Activated CD4-positive, alpha-beta T cell treated with anti-CD3 and anti-CD28 coated beads, Interleukin-2, amount 50 U/mL, for 16 hours (primary cell): Measurements from ENCODE around the gene C2CD4C.

Source experiments
- DNase-seq: peaks from one replicate; pipeline ENCODE4 v3.0.0-alpha.2; 2020

Gene C2CD4C

GRCh38 chr19:379796-380195 lies 29.2 kb downstream of the C2CD4C start:
- no peak for DNase-seq

DNA sequence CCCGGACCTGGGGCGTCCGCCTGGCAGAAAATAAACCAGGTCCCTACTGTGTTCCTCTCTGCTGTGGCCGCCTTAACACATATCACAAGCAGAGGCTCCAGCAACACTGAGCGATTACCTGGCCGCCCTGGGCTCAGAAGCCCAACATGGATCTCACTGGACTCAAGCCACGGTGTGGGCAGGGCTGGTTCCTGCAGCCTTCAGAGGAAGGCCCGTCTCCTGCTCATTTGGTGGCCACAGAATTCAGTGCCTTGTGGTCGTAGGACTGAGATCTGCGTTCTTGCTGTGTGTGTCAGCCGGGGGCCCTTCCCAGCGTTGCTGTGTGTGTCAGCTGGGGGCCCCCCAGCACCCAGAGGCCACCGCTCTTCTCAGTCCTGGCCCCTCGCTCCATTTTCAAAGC lies 30.2 kb downstream of the C2CD4C start:
- DNase-seq = no peak

GRCh38 chr19:377801-378581 lies 31.0 kb downstream of the C2CD4C start:
- DNase-seq = no peak

DNA sequence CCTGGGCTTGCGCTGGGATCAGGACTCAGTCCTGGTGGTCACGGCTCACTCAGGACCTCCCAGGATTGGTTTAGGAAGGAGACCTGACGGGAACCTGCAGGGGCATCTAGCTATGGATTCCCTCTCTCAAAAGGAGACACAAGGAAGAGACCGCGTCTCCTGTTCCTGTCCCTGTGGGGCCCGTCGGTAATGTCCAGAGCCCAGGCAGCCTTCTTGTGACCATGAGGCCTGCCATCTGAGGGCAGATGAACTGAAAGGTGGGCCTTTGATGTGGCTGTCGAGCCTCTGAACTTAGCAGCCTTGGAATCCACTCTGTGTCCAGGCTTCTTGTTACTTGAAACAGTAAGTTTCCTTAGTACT lies 32.9 kb downstream of the C2CD4C start:
- no peak for DNase-seq

DNA sequence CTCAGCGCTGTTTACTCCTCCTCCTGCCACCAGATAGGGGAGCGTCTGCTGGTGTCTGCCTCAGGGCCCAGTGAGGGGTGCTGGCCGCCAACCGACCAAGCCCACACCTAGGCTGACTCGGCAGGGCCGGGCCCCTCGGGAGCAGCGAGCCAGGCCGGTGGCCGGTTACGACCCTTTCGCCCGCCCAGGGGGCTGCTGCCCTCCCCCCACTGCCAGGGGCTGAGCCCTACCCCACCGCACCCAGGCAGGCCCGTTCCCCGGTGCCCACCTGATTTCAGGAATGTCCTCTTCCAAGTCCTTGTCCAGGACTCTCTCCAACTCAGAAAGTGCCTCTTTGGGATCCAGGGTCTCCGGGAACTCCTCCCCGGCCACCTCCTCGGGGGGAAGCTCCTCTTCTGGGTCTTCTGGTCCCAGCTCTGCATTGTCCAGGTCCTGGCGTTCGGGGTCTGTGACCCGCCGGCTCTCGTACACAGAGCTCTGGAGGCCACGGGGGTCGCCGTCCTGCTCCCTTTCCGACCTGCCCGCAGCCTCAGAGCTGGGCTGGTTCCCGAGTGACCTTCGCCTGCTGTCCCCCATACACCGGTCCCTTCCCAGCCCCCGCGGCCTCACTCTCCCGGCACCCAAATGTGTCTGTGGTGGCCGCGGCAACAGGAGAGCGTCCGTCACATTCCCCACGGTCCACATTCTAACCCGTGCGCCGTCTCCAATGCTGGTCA lies 33.4 kb downstream of the C2CD4C start:
- no peak for DNase-seq

- DNase-seq = no peak
Observed at GRCh38 chr19:374886-375235, 34.1 kb downstream of the C2CD4C start.

GRCh38 chr19:374183-374885 lies 34.6 kb downstream of the C2CD4C start:
- no peak for DNase-seq

- DNase-seq = no peak
Observed at GRCh38 chr19:373391-374182, 35.4 kb downstream of the C2CD4C start.

- no peak for DNase-seq
Observed at GRCh38 chr19:372306-372890, 36.5 kb downstream of the C2CD4C start.

GRCh38 chr19:371501-372168 lies 37.3 kb downstream of the C2CD4C start:
- no peak for DNase-seq

DNA sequence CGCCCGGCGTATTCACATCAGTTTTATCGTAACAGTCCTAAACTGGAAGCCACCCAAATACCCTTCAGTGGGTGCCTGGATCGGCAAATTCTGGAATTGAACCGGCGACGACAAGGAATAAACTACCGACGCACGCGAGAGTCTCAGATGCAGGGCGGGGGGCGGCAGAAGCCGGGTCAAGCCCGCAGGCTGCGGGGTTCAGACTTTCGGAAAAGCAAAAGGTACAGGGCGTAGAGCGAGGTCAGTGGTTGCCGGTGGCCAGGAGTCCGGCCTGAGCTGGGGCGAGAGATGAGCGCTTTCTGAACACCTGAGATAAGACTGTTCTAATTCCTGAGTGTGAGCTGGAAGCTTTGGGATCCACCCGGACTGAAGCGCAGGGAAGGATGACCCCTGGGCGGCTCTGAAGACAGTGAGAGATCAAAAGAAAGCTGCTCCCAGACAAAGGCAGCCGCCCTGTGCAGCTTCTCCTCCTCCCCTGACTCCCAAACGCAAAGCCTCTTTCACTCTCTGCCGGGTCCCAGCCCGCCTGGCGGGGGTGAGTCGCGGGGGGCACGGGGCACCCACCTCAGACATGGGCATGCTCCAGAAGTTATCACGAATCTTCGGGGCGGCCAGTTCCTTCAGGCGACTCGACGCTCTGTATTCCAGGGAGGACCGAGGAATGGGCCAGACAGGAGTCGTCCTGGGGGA lies 38.2 kb downstream of the C2CD4C start:
- no peak for DNase-seq

GRCh38 chr19:369876-370275 lies 39.1 kb downstream of the C2CD4C start:
- no peak for DNase-seq

- DNase-seq = no peak
Observed at GRCh38 chr19:369256-369655, 39.7 kb downstream of the C2CD4C start.

DNA sequence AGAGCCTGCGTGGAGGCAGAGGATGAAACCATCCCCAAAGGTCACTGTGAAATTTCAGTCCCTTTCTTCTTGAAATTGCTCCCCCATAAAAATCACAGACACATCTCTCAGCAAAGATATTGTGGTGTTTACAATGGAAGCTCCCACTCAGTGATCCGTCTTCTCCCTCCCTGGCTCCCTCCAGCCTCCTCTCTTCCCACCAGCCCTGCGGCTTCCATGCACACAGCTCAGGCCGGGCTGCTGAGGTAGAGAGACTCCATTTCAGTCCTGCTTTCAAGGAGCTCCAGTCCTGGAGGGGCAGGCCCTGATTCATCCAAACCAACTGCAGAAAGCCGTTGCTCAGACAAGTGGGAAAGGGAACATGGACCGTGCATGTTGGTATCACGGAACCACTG lies 40.3 kb downstream of the C2CD4C start:
- DNase-seq = no peak

GRCh38 chr19:367963-368629 lies 40.9 kb downstream of the C2CD4C start:
- no peak for DNase-seq

- DNase-seq = no peak
Observed at GRCh38 chr19:367561-367960, 41.4 kb downstream of the C2CD4C start.

GRCh38 chr19:366951-367350 lies 42.0 kb downstream of the C2CD4C start:
- DNase-seq = no peak

- no peak for DNase-seq
Observed at GRCh38 chr19:366205-366783, 42.7 kb downstream of the C2CD4C start.

DNA sequence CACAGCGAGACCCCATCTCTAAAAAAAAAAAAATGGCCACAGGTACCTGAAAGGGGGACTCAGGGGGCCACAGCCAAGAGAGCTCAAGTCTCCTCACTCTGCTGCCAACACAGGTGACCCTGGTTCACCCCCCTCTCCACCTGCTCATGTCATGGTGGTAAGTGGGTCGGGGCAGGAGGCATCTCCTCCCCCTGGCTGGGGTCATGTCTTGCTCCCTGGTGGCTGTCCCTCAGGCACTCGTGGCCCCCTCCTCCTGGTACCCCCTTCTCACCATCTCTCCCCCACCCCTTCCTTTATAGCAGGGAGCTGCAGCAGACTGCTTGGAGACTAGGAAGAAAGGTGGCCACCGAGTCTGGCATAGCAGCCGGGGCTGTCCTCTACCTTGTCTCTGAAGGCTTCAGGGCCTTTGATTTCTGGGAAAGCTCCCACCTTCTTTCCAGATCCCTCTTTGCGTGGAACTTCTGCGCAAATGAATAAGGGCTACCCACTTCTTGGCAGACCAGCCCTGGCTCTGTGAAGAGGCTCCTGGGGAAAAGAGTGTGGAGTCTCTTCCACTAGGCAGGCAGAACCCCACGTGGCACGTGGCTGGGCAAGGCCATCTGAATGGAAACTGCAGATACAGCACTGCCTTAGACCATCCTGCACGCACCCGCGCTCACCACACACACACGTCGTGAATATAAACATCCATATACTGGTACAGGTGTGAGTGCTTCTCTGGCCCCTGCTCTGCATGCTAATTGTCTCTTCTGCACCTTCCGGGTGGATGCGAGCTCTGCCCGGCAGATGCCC lies 44.3 kb downstream of the C2CD4C start:
- no peak for DNase-seq

- DNase-seq = no peak
Observed at GRCh38 chr19:362683-363082, 46.3 kb downstream of the C2CD4C start.
